Stomach smooth muscle (tissue), 2 donors: ENCODE data around the gene ZNF513.
A peak's percentile ranks its signal among the peaks of the same experiment; 100 is the strongest.

Experiments
- H3K27ac ChIP-seq: one replicate; pipeline ENCODE4 v1.7.0; 2013; ENCODE audit warnings: mild to moderate bottlenecking, low read length, inconsistent platforms
- H3K27me3 ChIP-seq, 2 donors: one replicate each; pipeline ENCODE4 v1.7.0; 2013; ENCODE audit warnings: low read length in 2 of 2; ENCODE audit not compliant: insufficient read depth in 2 of 2, control insufficient read depth in 1 of 2
- H3K36me3 ChIP-seq, 2 donors: one replicate each; pipeline ENCODE4 v1.7.0; 2013; ENCODE audit warnings: low read length in 2 of 2; ENCODE audit not compliant: control insufficient read depth in 2 of 2, insufficient read depth in 2 of 2
- H3K4me1 ChIP-seq: one replicate; pipeline ENCODE4 v1.7.0; 2013; ENCODE audit warnings: low read length; ENCODE audit not compliant: control insufficient read depth, insufficient read depth
- H3K4me3 ChIP-seq, 2 donors: one replicate each; pipeline ENCODE4 v1.7.0; 2013; ENCODE audit warnings: low read length in 2 of 2
- H3K9ac ChIP-seq, 2 donors: one replicate each; pipeline ENCODE4 v1.7.0; 2013; ENCODE audit warnings: low read length in 2 of 2, mild to moderate bottlenecking in 1 of 2
- H3K9me3 ChIP-seq, 2 donors: one replicate each; pipeline ENCODE4 v1.7.0; 2013; ENCODE audit warnings: low read length in 2 of 2; ENCODE audit not compliant: control insufficient read depth in 2 of 2
- donor health status: healthy.
- donor health status: Pancreatic carcinoma.

The ZNF513 gene

DNA sequence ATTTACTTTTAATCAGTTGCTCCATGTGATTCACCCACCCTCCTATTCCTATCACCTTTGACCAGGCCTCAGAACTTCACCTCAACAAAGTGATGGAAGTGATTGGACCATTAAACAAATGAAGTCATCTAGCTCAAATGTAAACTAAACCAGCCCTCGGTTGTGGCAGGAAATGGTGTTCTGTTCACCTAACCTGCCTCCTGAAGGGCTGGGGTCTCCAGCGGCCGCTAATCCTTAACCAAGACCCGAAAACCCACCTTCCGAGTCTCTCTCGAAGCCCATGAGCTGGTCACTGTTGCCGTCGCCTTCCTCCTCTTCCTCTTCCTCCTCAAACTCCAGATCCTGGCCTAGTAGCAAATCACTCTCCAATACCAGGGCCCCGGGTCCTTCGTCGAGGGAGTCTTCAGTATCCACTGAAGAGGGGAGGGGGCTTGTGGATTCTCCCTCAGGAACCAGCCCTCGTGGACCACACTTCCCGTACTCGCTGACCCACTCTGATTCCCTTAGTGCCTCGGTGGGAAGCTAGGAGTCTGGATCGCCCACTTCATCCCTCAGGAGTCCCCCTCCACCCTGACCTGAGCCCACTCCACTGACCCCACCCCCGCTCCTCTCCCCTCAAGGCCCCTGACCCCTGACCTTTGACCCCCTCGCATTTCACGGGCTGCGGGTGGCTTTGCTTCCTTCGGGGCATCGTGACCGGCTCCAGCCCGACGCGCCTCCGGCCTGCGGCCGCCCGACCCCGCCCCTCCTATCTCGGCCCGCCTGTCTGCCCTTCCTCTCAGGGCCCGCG, 503 bp downstream of the ZNF513 start:
- Histone ChIP-seq H3K9ac (peak overlapping the region; percentile 75 to 92), H3K27ac (peak overlapping the region; percentile 80), H3K4me3 (peak overlapping the region; percentile 65 to 83), H3K9me3 (no peaks in the 10 kb centered on the region), H3K27me3 (no peaks in the 10 kb centered on the region), H3K4me1 (peaks cover 21% of the 10 kb centered on the region), H3K36me3 (peaks cover 38 to 57% of the 10 kb centered on the region in 2 donors)

DNA sequence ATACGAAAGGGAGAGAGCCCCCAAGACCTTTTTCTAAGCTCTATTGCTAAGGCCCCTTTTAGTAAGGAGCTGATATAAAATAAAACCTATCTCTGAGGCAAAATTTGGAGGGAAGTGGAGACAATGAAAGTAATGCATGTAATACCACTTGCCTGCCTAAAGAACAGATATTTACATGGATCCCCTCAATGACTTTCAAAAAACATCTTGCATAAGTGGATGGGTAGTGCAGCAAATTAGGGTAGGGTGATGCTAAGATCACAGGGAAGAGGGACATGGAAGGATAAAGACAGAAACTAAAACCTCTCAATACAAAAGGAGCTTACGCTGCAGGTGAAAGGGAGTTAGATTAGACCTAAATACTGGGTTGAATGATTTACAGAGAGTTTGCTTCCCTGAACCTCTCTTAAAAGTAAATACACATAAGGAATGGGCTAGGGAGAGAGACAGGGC, 1.1 kb downstream of the ZNF513 start:
- H3K27me3 ChIP-seq, result no peaks in the 10 kb centered on the region

DNA sequence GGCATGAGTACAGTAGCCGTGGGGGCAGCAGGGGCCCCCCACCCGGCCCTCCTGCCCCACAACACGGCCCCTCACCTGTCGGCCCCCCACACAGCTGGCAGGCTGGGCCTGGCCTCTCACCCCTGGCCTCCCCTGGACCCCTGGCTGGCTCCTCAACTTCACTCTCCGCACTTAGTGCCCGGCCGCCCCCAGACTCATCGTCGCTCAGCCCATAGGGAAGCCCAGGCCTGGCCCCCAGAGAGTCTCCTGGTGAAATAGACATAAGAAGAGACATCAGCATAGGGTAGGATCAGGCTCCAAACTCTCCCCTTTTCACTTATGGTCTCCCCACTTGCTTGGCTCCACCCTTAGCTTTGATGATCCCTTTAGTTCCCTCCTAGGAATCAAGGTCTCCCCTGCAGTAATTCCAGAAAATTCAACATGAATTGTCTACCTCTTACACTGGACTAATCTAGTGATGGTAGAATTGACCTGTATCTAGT, 1.7 kb downstream of the ZNF513 start:
- Histone ChIP-seq H3K4me3 (no peak overlapping the region), H3K27me3 (no peaks in the 10 kb centered on the region), H3K36me3 (peaks cover 34 to 58% of the 10 kb centered on the region in 2 donors), H3K9ac (peak overlapping the region in 1 of 2 donors; percentile 75), H3K27ac (no peak overlapping the region), H3K9me3 (no peaks in the 10 kb centered on the region), H3K4me1 (peaks cover 21% of the 10 kb centered on the region)

More for the DNA sequence above, 1.1 kb downstream of the ZNF513 start:
- Histone ChIP-seq H3K4me3 (peak overlapping the region; percentile 65 to 83), H3K9me3 (no peaks in the 10 kb centered on the region), H3K36me3 (peaks cover 37 to 58% of the 10 kb centered on the region in 2 donors), H3K9ac (peak overlapping the region; percentile 22 to 75), H3K27ac (peak overlapping the region; percentile 80), H3K4me1 (peaks cover 21% of the 10 kb centered on the region)

DNA sequence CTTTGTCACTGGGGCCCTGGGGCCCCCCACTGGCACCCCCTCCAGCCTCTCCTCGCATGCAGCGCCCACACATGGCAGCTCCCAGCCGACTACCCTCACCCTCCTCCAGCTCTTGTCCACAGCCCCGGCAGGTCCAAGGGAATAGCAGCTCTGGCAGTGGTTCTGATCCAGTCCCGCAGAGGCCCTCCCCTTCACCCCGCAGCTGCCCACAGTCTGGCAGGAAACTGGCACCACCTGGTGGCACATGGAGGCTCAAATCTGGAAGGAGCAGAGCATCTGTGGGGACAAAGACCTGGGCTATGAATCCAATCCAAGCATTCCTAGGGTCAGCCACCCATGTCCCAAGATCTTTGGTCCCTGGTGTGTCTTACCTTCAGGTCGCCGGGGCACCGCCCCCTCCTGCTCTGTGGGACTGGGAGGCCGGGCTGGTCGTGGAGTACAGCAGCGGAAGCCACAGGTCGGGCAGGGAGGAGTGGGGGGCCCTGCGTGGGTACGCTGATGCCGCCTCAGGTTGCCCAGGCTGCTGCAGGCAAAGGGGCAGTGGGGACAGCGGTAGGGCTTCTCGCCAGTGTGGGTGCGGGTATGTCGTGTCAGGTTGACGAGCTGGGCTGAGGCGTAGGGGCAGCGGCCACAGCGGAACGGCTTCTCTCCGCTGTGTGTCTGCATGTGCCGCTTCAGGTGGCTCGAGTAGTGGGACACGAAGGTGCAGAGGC, 2.3 kb downstream of the ZNF513 start:
- H3K27me3 ChIP-seq, result no peaks in the 10 kb centered on the region
- no peak overlapping the region for H3K9ac ChIP-seq
- peaks cover 21% of the 10 kb centered on the region for H3K4me1 ChIP-seq
- no peak overlapping the region for H3K4me3 ChIP-seq
- H3K36me3 ChIP-seq, result peaks cover 37 to 55% of the 10 kb centered on the region in 2 donors
- no peak overlapping the region for H3K27ac ChIP-seq
- no peaks in the 10 kb centered on the region for H3K9me3 ChIP-seq

DNA sequence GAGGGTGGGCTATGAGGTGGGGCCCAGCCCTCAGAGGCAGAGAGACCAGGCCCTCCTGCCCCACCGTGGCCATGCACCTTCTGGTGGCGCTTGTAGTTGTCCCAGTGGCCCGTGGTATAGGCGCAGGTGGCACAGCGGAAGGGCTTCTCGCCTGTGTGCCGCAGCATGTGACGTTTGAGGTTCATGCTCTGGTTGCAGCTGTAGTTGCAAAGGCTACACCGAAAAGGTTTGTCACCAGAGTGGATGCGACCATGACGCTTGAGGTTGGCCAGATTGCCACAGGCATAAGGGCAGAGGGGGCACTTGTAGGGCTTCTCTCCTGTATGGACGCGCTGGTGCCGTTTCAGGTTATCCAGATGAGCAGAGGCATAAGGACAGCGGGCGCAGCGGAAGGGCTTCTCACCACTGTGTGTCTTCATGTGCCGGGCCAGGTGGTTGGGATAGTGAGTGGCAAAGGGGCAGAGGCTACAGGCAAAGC, 2.9 kb downstream of the ZNF513 start:
- Histone ChIP-seq H3K9ac (no peak overlapping the region), H3K27me3 (no peaks in the 10 kb centered on the region), H3K4me1 (peaks cover 21% of the 10 kb centered on the region), H3K36me3 (peaks cover 42 to 59% of the 10 kb centered on the region in 2 donors), H3K4me3 (no peak overlapping the region), H3K9me3 (no peaks in the 10 kb centered on the region), H3K27ac (no peak overlapping the region)

DNA sequence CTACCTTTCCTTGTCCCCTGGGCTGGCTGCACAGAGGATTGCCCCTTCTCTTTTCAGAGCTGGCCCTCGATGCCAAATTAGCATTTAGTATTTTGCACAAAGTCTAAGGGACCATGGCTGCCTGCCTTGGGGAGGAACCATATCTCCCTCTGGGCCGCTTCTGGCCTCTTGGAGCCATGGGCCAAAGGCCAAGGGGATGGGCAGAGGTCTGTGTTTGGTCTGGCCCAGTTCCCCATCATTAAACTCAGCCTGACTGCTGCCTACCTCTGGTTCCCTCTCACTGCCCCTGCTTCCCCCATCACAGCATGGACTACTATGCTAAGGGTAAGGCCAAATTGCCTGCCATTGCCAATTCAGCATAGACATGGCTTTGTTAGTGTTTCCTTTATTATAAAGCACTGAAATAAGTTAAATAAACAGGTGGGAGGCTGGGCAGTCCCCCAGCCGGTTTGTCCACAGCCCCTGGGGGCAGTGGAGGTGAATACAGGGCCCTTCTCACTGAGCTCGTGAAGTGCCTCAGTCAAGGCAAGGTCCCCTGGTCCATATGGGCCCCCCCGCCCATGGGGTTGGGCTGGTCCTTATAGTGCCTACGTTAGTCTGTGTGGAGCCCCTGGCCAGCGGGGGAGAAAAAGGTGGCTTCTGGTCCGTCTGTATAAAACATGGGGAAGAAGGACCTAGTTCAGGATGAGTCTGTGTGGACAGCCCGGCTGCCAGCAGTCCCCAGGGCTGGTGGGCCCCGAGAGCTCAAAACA, 3.5 kb downstream of the ZNF513 start:
- Histone ChIP-seq H3K9me3 (no peaks in the 10 kb centered on the region), H3K27me3 (no peaks in the 10 kb centered on the region), H3K9ac (no peak overlapping the region), H3K4me1 (peaks cover 22% of the 10 kb centered on the region), H3K4me3 (no peak overlapping the region), H3K27ac (no peak overlapping the region), H3K36me3 (peaks cover 44 to 59% of the 10 kb centered on the region in 2 donors)

DNA sequence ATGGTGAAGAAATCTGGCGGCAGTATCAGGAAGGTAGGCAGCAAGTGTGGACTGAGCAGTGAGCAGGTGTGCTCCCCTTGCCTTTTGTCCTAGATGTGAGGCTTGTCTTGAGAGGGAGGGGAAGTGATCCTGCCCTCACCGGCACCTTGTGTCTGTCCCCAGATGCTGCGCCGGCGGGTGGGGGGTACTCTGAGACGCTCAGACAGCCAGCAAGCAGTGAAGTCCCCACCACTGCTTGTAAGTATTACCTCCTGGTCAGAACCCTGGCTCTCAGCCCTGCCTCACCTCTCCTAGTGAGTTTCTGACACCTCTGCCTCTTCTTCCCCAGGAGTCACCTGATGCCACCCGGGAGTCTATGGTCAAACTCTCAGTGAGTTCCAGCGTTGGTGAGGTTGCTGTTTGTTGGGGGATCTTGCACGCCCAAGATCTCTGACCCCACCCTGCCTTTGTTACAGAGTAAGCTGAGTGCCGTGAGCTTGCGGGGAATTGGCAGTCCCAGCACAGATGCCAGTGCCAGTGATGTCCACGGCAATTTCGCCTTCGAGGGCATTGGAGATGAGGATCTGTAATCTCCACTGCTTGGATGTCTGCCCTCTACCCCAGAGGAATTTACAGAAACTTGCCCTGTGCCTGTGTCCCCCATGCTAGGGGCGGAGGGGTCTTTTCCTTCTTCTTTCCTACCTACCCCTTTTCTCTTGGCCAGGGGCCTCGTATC, 4.2 kb downstream of the ZNF513 start:
- Histone ChIP-seq H3K9ac (no peak overlapping the region), H3K27ac (no peak overlapping the region)

DNA sequence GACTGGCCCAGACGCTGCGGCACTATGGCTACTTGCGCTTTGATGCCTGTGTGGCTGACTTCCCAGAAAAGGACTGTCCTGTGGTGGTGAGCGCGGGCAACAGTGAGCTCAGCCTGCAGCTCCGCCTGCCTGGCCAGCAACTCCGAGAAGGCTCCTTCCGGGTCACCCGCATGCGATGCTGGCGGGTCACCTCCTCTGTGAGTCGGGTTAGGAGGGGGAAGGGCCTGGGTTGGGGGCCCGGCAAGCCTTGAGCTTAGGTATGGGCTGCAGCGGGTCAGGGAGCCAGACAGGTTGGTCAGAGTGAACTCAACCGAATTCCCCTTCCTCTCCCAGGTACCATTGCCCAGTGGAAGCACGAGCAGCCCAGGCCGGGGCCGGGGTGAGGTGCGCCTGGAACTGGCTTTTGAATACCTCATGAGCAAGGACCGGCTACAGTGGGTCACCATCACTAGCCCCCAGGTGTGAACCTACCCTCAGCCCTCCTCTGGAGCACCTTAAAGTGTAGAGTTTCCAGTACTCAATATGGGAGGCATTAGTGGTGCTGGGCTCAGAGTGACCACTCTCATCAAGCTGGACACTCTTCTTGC, 4.9 kb downstream of the ZNF513 start:
- Histone ChIP-seq H3K4me3 (no peak overlapping the region), H3K9me3 (no peaks in the 10 kb centered on the region), H3K4me1 (peaks cover 26% of the 10 kb centered on the region), H3K36me3 (peaks cover 44 to 51% of the 10 kb centered on the region in 2 donors), H3K27me3 (no peaks in the 10 kb centered on the region), H3K27ac (no peak overlapping the region), H3K9ac (no peak overlapping the region)

More for the DNA sequence above, 4.2 kb downstream of the ZNF513 start:
- Histone ChIP-seq H3K36me3 (peaks cover 44 to 51% of the 10 kb centered on the region in 2 donors), H3K27me3 (no peaks in the 10 kb centered on the region), H3K9me3 (no peaks in the 10 kb centered on the region), H3K4me1 (peaks cover 27% of the 10 kb centered on the region), H3K4me3 (no peak overlapping the region)

DNA sequence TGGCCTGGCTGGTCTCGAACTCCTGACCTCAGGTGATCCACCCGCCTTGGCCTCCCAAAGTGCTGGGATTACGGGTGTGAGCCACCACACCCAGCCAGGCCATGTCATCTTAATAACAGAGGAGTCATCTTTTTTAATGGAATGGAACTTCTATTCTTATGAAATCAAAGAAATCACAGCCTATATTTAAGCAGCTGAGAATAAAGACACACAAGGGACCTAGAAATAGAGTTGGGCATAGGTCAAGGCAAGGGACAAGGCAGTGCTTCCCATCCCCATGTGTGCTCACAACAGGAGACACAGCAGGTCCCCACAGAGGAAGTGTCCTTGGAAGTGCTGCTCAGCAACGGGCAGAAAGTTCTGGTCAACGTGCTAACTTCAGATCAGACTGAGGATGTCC, 7.0 kb downstream of the ZNF513 start:
- H3K27ac ChIP-seq, result no peak overlapping the region
- H3K27me3 ChIP-seq, result no peaks in the 10 kb centered on the region
- H3K36me3 ChIP-seq, result peaks cover 46 to 51% of the 10 kb centered on the region in 2 donors
- H3K4me3 ChIP-seq, result no peak overlapping the region
- no peak overlapping the region for H3K9ac ChIP-seq
- no peaks in the 10 kb centered on the region for H3K9me3 ChIP-seq
- peaks cover 26% of the 10 kb centered on the region for H3K4me1 ChIP-seq
